Osteoblast (primary cell): ENCODE results near the gene NKX6-1. TPM values are rescaled to one million over a fixed set of nuclear protein-coding genes. Genes with fewer than 3 reads are reported as not detected.

ENCODE experiments used
- DNase-seq: peaks from one replicate; pipeline ENCODE4 v3.0.0; 2011; ENCODE audit warnings: low spot score, mixed read lengths; ENCODE audit not compliant: insufficient read length; ENCODE audit errors: missing footprints
- H2AFZ ChIP-seq: 2 replicates; pipeline ENCODE4 v1.6.0; 2011; ENCODE audit warnings: mild to moderate bottlenecking, low read length
- H3K27ac ChIP-seq: 2 replicates; pipeline ENCODE4 v1.5.1; 2011; ENCODE audit warnings: mild to moderate bottlenecking, low read depth, low read length, moderate library complexity
- H3K27me3 ChIP-seq: 2 replicates; pipeline ENCODE4 v1.6.0; 2012; ENCODE audit warnings: mild to moderate bottlenecking, control low read depth, inconsistent platforms, low read length, moderate library complexity; ENCODE audit not compliant: insufficient read depth
- H3K36me3 ChIP-seq: 2 replicates; pipeline ENCODE4 v1.5.1; 2011; ENCODE audit warnings: mild to moderate bottlenecking, low read length, control low read depth, moderate library complexity; ENCODE audit not compliant: insufficient read depth
- H3K4me1 ChIP-seq: 2 replicates; pipeline ENCODE4 v1.5.1; 2011; ENCODE audit warnings: mild to moderate bottlenecking, low read length, control low read depth, moderate library complexity; ENCODE audit not compliant: insufficient read depth
- H3K4me2 ChIP-seq: 2 replicates; pipeline ENCODE4 v1.6.0; 2011; ENCODE audit warnings: mild to moderate bottlenecking, low read length; ENCODE audit not compliant: insufficient read depth
- H3K4me3 ChIP-seq: fragments of 200-600 bp; sonication (generic); 3 replicates; pipeline ENCODE4 v1.5.1; 2012; ENCODE audit warnings: mild to moderate bottlenecking, low read length, inconsistent platforms; ENCODE audit not compliant: insufficient read depth
- H3K79me2 ChIP-seq: 2 replicates; pipeline ENCODE4 v1.6.0; 2012; ENCODE audit warnings: mild to moderate bottlenecking, low read length, control low read depth, inconsistent platforms; ENCODE audit not compliant: insufficient read depth
- H3K9me3 ChIP-seq: 2 replicates; pipeline ENCODE4 v1.5.1; 2011; ENCODE audit warnings: low read depth, low read length, control low read depth
- H4K20me1 ChIP-seq: 2 replicates; pipeline ENCODE4 v1.6.0; 2012; ENCODE audit warnings: mild to moderate bottlenecking, low read length, control low read depth; ENCODE audit not compliant: insufficient read depth
- total RNA-seq: library from RNA; depleted of rRNA; stranded (reverse); fragments of >200 nt; gene quantifications from 2 replicates; pipeline ENCODE4 v1.2.3, GENCODE V29; 2012
- TF ChIP-seq, protein P1 (sequence below): IDR thresholded peaks from 2 replicates; pipeline ENCODE4 v1.5.1; 2011; ENCODE audit warnings: mild to moderate bottlenecking, low read depth, low read length, moderate library complexity; ENCODE audit errors: extremely low read depth

The NKX6-1 gene
- total RNA-seq, 1 donor = not detected

DNA sequence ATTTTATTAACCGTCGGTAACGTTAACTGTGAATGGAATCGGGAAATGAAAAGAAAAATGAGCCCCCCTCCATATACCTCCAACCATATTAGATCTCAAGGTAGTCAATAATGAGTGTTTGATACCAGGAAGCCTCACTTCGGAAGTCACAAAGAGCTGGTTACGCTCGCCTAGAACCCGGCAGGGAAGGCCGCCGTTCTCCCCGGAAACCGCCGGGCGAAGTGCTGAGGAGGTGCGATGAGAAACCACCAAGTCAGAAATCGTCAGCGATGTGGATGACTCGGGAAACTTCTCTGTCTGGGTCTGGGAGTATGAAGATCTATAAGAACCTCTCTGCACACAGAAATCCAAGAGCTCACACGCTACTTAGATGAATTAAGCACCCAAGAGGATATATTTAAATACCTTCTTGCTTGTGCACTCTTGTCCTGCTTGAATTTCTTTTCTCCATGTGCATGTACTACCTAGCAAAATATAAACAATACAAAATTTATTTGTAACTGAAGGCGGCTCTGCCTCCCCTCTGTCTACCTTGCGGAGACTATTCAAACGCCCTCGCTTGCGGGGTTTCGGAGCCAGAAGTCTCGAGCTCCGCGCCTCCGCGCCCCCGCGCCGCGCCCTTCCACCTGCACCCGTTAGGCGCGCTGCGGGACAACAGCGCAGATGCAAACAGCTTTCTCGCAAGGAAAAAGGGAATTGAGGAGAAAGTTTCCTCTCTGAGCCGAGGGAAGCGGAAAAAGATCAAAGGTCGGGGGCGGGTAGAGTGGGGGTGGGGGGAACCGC, 17.8 kb downstream of the NKX6-1 start:
- H3K4me2 ChIP-seq = no peak overlapping the region
- H3K9me3 ChIP-seq = no peaks in the 10 kb centered on the region
- no peak overlapping the region for H2AFZ ChIP-seq
- H4K20me1 ChIP-seq = no peaks in the 10 kb centered on the region
- DNase-seq = peak; percentile 14
- TF ChIP-seq, protein P1, sequence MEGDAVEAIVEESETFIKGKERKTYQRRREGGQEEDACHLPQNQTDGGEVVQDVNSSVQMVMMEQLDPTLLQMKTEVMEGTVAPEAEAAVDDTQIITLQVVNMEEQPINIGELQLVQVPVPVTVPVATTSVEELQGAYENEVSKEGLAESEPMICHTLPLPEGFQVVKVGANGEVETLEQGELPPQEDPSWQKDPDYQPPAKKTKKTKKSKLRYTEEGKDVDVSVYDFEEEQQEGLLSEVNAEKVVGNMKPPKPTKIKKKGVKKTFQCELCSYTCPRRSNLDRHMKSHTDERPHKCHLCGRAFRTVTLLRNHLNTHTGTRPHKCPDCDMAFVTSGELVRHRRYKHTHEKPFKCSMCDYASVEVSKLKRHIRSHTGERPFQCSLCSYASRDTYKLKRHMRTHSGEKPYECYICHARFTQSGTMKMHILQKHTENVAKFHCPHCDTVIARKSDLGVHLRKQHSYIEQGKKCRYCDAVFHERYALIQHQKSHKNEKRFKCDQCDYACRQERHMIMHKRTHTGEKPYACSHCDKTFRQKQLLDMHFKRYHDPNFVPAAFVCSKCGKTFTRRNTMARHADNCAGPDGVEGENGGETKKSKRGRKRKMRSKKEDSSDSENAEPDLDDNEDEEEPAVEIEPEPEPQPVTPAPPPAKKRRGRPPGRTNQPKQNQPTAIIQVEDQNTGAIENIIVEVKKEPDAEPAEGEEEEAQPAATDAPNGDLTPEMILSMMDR = no peak
- no peaks in the 10 kb centered on the region for H3K79me2 ChIP-seq
- no peaks in the 10 kb centered on the region for H3K36me3 ChIP-seq
- H3K27me3 ChIP-seq = peaks cover 75% of the 10 kb centered on the region
- H3K4me3 ChIP-seq = no peak overlapping the region
- H3K4me1 ChIP-seq = peaks cover 3% of the 10 kb centered on the region
- no peak overlapping the region for H3K27ac ChIP-seq

DNA sequence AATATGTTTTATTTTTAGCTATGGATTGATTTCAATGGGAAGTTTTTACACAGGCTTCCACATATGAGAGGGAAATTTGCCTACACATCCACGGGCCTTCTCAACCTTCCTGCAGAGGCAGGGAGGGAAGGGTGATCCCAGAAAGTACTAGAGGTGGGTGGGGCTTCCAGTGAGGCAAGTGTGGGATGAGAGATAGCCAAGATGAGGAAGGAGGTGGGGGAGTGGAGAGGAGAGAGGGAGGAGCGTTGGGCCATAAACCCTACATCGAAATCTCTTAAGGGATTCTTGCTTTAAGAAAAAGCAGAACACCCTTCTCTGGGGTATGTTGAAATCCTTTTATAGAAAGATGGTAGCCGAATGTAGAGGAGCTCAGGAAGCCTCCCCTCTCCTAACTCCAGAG, 19.0 kb downstream of the NKX6-1 start:
- no peak for DNase-seq
- Histone ChIP-seq H4K20me1 (no peaks in the 10 kb centered on the region), H3K4me3 (no peak overlapping the region), H3K79me2 (no peaks in the 10 kb centered on the region), H3K27ac (no peak overlapping the region), H2AFZ (no peak overlapping the region), H3K9me3 (no peaks in the 10 kb centered on the region), H3K4me1 (peaks cover 3% of the 10 kb centered on the region), H3K36me3 (no peaks in the 10 kb centered on the region), H3K27me3 (peaks cover 66% of the 10 kb centered on the region), H3K4me2 (no peak overlapping the region)
- TF ChIP-seq, protein P1 = no peak

DNA sequence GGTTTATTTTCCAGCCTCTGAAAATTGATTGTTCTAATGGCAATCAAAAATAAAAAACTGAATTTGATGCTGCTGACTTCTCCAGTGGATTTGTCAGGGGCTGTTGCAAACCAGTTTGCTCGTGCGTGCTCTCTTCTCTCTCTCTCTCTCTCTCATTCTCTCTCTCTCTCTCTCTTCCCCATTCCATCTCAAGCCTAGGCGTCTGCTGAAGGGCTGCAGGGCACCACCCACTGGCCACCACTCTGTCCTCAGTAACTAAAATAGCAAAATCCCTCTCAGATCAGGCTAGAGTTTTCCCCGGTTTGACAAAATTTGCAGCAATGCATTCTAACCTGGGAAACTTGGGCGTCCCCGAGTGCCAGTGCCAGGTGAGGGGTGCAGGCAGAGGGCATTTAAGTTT, 19.4 kb downstream of the NKX6-1 start:
- Histone ChIP-seq H3K27ac (no peak overlapping the region), H3K27me3 (peaks cover 62% of the 10 kb centered on the region), H3K4me1 (peaks cover 3% of the 10 kb centered on the region), H3K9me3 (no peaks in the 10 kb centered on the region), H2AFZ (no peak overlapping the region), H3K4me3 (no peak overlapping the region), H3K4me2 (no peak overlapping the region), H4K20me1 (no peaks in the 10 kb centered on the region), H3K36me3 (no peaks in the 10 kb centered on the region), H3K79me2 (no peaks in the 10 kb centered on the region)
- DNase-seq = peak; percentile 9
- TF ChIP-seq, protein P1 = no peak

DNA sequence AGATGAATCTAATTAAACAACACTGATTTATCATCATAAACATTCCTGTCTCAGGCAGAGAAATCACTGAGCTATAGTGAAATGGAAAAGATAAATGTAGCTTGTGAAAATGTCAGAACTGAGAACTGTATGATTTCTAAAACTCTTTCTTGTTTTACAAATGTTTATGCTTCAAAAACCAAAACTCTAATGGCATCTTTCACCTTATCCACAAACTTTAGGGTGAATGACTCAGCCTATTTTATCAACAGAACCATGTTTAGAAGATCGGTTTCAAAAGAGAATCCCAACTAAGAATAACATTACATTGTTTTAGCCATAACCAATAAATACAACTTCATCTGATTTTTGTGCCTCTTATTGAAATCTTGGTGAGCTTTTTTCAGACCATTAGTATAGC, 21.4 kb downstream of the NKX6-1 start:
- DNase-seq = no peak
- TF ChIP-seq, protein P1 = no peak
- no peaks in the 10 kb centered on the region for H3K4me1 ChIP-seq

More for the DNA sequence above, 21.4 kb downstream of the NKX6-1 start:
- H2AFZ ChIP-seq = no peak overlapping the region
- no peaks in the 10 kb centered on the region for H3K9me3 ChIP-seq
- H3K79me2 ChIP-seq = no peaks in the 10 kb centered on the region
- H3K27ac ChIP-seq = no peak overlapping the region
- H3K4me2 ChIP-seq = no peak overlapping the region
- H3K27me3 ChIP-seq = peaks cover 43% of the 10 kb centered on the region
- no peaks in the 10 kb centered on the region for H3K36me3 ChIP-seq
- no peak overlapping the region for H3K4me3 ChIP-seq
- no peaks in the 10 kb centered on the region for H4K20me1 ChIP-seq
